Cardiac ventricle fibroblast (primary cell): Measurements from ENCODE around the gene FLRT3. TPM values are rescaled to one million over a fixed set of nuclear protein-coding genes. Genes with fewer than 3 reads are reported as not detected.

ENCODE experiments used
- total RNA-seq: library from RNA; depleted of rRNA; stranded (reverse); fragments of >200 nt; gene quantifications from 2 replicates; pipeline ENCODE4 v1.2.3, GENCODE V29; 2015

Gene FLRT3
- total RNA-seq: not detected in 2 replicates

GRCh38 chr20:14337400-14338171, at the start of gene FLRT3:
Gene FLRT3, minus strand, starts transcription at chr20:14337612. Its CDS starts 10,106 bp downstream, at chr20:14327506.

